Suprapubic skin (tissue), 4 donors: Measurements from ENCODE around the gene ATF7.

Experiments used
- EP300 ChIP-seq: sonication (generic); formaldehyde crosslinking; IDR thresholded peaks from one replicate; pipeline ENCODE4 v1.6.1; 2017; ENCODE audit warnings: antibody characterized with exemption
- POLR2A ChIP-seq, 2 donors: fragments of 450-650 bp; IDR thresholded peaks; one replicate each; pipeline ENCODE4 v1.6.1; 2017; ENCODE audit warnings: antibody characterized with exemption in 2 of 2, mild to moderate bottlenecking in 2 of 2, moderate library complexity in 2 of 2
- POLR2AphosphoS5 ChIP-seq, 3 donors: sonication (generic); formaldehyde crosslinking; IDR thresholded peaks; one replicate each; pipeline ENCODE4 v1.6.1; 2017; ENCODE audit warnings: antibody characterized with exemption in 3 of 3
- TF ChIP-seq, protein P1 (sequence below), 2 donors: fragments of 200-600 bp in 1 of 2; fragments of 450-650 bp in 1 of 2; sonication (generic) in 1 of 2; IDR thresholded peaks; one replicate each; pipeline ENCODE4 v1.5.1; 2016 to 2019; ENCODE audit warnings: antibody characterized with exemption in 2 of 2, mild to moderate bottlenecking in 1 of 2, moderate library complexity in 1 of 2

DNA sequence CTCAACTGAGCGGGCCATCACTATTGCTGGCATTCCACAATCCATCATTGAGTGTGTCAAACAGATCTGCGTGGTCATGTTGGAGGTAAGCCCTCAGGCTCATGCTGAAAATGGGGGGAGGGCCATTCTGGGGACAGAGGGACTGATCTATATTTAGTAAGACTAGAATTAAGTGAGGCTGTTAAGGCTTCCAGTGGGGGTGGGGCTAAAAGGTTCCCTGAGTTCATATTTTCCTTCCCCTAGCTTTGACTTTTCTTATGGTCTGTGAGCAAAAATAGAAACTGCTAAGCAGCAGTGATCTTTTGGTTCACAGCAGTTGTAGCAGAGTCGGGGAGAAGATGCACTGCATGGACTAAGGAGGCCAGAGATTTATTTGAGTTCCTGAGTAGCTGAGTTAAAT, 165.1 kb downstream of the ATF7 start:
- TF ChIP-seq POLR2A (IDR thresholded peaks at IDR 0.05) (no peak), EP300 (no peak), POLR2AphosphoS5 (IDR thresholded peaks at IDR 0.05) (no peak)
- TF ChIP-seq, protein P1, sequence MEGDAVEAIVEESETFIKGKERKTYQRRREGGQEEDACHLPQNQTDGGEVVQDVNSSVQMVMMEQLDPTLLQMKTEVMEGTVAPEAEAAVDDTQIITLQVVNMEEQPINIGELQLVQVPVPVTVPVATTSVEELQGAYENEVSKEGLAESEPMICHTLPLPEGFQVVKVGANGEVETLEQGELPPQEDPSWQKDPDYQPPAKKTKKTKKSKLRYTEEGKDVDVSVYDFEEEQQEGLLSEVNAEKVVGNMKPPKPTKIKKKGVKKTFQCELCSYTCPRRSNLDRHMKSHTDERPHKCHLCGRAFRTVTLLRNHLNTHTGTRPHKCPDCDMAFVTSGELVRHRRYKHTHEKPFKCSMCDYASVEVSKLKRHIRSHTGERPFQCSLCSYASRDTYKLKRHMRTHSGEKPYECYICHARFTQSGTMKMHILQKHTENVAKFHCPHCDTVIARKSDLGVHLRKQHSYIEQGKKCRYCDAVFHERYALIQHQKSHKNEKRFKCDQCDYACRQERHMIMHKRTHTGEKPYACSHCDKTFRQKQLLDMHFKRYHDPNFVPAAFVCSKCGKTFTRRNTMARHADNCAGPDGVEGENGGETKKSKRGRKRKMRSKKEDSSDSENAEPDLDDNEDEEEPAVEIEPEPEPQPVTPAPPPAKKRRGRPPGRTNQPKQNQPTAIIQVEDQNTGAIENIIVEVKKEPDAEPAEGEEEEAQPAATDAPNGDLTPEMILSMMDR (IDR thresholded peaks at IDR 0.05), result no peak
